ENCODE data around the gene PHKA1.

DNA sequence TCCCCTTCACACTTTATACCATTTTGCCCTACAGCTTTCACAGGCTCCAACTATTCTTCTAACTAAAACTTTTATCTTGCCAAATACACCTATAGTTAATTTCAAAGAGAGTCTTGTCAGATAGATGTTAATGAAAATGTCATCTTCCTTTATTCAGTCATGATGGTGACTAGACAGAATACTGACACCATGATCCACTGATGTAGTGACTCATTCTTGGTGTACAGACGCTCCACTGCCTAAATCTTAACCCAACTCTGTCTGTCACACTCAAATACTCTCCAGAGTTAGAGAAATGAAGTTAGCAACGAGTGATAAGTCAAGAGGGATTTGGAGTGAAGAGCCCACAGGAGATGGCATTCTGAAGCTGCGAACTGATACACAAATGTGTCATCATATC lies 109.4 kb downstream of the PHKA1 start:
- TF ChIP-seq CTCF (IDR thresholded peaks at IDR 0.05), result no peak
- no peak for TF ChIP-seq POLR2A (IDR thresholded peaks at IDR 0.05)
- TF ChIP-seq POLR2AphosphoS5 (IDR thresholded peaks at IDR 0.05), result no peak

Measured in breast epithelium (tissue), 3 donors.